Ishikawa (cell line): ENCODE results near the gene SH3RF1.

Source experiments
- CEBPB ChIP-seq: IDR thresholded peaks from 2 replicates; pipeline ENCODE4 v1.6.1; 2012
- CREB1 ChIP-seq: IDR thresholded peaks from 2 replicates; pipeline ENCODE4 v1.6.1; 2012; ENCODE audit warnings: low read depth
- EGR1 ChIP-seq: IDR thresholded peaks from 2 replicates; pipeline ENCODE4 v1.6.1; 2012
- EP300 ChIP-seq: IDR thresholded peaks from 2 replicates; pipeline ENCODE4 v1.6.1; 2012; ENCODE audit warnings: borderline replicate concordance
- FOXM1 ChIP-seq: IDR thresholded peaks from 2 replicates; pipeline ENCODE4 v1.6.1; 2012; ENCODE audit warnings: low read depth, borderline replicate concordance
- MAX ChIP-seq: IDR thresholded peaks from 2 replicates; pipeline ENCODE4 v1.6.1; 2012
- NFIC ChIP-seq: IDR thresholded peaks from 2 replicates; pipeline ENCODE4 v1.6.1; 2012
- RAD21 ChIP-seq: IDR thresholded peaks from 2 replicates; pipeline ENCODE4 v1.6.1; 2012; ENCODE audit warnings: low read depth
- REST ChIP-seq: IDR thresholded peaks from 2 replicates; pipeline ENCODE4 v1.6.1; 2012; ENCODE audit warnings: low read depth, mild to moderate bottlenecking
- TAF1 ChIP-seq: IDR thresholded peaks from 2 replicates; pipeline ENCODE4 v1.6.1; 2012; ENCODE audit warnings: low read depth, mild to moderate bottlenecking
- TCF12 ChIP-seq: IDR thresholded peaks from 2 replicates; pipeline ENCODE4 v1.6.1; 2012; ENCODE audit warnings: low read depth
- TEAD4 ChIP-seq: IDR thresholded peaks from 2 replicates; pipeline ENCODE4 v1.6.1; 2012
- YY1 ChIP-seq: IDR thresholded peaks from 2 replicates; pipeline ENCODE4 v1.6.1; 2012; ENCODE audit warnings: low read depth
- ZBTB7A ChIP-seq: IDR thresholded peaks from 2 replicates; pipeline ENCODE4 v1.6.1; 2012; ENCODE audit warnings: low read depth
- TF ChIP-seq, protein P1 (sequence below): IDR thresholded peaks from 2 replicates; pipeline ENCODE4 v1.6.1; 2012

SH3RF1 gene

DNA sequence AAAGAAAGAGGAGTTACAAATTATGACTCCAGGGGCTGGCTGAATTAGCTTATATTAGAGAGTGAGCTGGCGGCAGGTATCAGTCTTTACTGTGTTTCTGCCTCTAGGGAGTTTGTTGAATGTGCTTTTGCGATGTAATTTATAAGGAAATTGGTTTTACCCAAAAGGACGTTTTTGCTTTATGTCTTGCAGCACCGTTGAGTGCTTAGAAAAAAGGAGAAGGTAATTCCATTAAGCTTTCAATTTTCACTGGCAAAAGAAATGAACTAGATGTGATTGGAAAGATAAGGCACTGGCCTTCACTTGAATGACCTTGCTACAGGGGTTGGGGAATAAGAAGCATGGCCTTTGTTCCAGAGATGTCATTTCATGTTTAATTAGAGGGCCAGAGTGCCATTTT lies 185.8 kb downstream of the SH3RF1 start:
- no peak for TF ChIP-seq EGR1
- TF ChIP-seq ZBTB7A: no peak
- no peak for TF ChIP-seq TAF1
- TF ChIP-seq CREB1: no peak
- TF ChIP-seq MAX: no peak
- no peak for TF ChIP-seq REST
- TF ChIP-seq EP300: no peak
- TF ChIP-seq, protein P1, sequence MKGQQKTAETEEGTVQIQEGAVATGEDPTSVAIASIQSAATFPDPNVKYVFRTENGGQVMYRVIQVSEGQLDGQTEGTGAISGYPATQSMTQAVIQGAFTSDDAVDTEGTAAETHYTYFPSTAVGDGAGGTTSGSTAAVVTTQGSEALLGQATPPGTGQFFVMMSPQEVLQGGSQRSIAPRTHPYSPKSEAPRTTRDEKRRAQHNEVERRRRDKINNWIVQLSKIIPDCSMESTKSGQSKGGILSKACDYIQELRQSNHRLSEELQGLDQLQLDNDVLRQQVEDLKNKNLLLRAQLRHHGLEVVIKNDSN: no peak
- no peak for TF ChIP-seq TEAD4
- no peak for TF ChIP-seq CEBPB

DNA sequence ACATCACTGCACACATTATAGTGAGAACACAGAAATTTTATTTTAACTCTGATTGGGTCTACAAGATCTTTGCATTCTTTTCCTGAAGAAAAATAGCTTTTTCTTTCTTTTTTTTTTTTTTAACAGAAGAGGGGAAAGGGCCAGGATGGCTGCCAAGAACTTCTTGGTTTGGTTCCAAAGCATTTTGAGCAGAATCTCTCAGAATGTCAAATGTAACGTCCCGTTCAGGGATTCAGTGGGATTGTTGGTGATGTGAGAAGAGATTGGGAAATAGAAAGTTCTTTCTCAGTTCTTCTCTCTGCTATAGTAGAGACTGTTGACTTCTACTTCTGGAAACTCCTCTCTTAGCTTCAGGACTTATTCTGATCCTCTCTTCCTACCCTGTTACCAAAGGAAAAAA lies 189.8 kb downstream of the SH3RF1 start:
- TF ChIP-seq NFIC (peak; percentile 53), TCF12 (no peak), FOXM1 (no peak), ZBTB7A (no peak), CEBPB (no peak)
- TF ChIP-seq, protein P1: no peak

DNA sequence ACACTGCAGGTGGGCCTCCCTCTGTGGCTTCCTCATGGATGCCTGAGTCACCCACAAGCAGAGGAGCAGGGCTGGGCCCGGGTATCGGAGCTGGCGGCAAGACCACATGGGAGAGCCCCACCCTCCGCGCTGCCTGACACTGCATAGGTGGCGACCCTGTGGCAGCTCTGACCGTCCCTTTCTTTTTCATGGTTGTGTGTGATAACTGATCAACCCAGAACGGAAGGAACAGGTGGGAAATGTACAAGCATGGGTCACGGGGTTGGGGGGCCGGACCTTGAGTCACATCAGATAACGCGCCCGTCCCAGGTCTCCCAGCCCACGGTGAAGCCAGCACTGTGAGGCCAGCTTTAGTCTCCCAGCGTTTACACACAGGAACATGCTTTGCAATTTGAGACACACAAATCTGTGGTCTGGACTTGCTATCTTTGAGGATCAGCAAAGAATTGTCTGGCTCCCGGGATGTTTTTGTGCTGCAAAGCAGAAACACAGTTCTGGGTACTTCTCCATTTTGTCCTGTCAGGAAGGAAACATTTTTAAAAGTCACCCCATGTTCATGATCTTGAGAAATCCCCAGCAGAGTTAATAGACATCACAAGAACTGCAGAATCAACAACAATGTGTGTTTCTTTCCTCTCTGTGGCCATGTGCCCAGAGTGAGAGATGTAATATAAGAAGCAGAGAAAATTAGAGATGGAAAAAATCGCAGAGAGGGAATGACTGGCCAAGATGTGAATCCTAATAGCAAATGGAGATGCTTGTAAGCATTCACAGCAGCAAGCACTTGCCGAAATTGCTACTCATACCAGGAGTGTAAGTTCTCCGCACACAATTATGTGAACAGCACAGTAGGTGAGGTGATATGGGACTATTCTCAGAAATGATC lies 190.6 kb downstream of the SH3RF1 start:
- no peak for TF ChIP-seq FOXM1
- no peak for TF ChIP-seq TEAD4
- TF ChIP-seq MAX: no peak
- TF ChIP-seq CEBPB: no peak
- no peak for TF ChIP-seq CREB1
- TF ChIP-seq, protein P1: no peak
- no peak for TF ChIP-seq REST
- no peak for TF ChIP-seq YY1
- no peak for TF ChIP-seq TCF12
- TF ChIP-seq NFIC: no peak
- TF ChIP-seq ZBTB7A: no peak
- TF ChIP-seq EP300: no peak
- TF ChIP-seq TAF1: no peak
- TF ChIP-seq RAD21: no peak
- TF ChIP-seq EGR1: no peak

GRCh38 chr4:169074117-169074516 lies 196.6 kb downstream of the SH3RF1 start:
- TF ChIP-seq EGR1: no peak
- TF ChIP-seq MAX: no peak
- TF ChIP-seq TCF12: no peak
- TF ChIP-seq CREB1: no peak

- TF ChIP-seq CEBPB (no peak), EP300 (no peak), RAD21 (no peak), CREB1 (no peak), MAX (no peak), REST (no peak), TEAD4 (no peak), EGR1 (no peak), FOXM1 (no peak), YY1 (no peak), ZBTB7A (no peak), NFIC (no peak)
- TF ChIP-seq, protein P1: no peak
These were observed 199.0 kb downstream of the SH3RF1 start for GRCh38 chr4:169071747-169072146.
